OCI-M1 (cell line): ENCODE measurements around the gene MRGPRD.

Source experiments
- DNase-seq: peaks from one replicate; lab custom pipeline; 2025; lab: John Stamatoyannopoulos, UW

Gene MRGPRD, protein sequence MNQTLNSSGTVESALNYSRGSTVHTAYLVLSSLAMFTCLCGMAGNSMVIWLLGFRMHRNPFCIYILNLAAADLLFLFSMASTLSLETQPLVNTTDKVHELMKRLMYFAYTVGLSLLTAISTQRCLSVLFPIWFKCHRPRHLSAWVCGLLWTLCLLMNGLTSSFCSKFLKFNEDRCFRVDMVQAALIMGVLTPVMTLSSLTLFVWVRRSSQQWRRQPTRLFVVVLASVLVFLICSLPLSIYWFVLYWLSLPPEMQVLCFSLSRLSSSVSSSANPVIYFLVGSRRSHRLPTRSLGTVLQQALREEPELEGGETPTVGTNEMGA

DNA sequence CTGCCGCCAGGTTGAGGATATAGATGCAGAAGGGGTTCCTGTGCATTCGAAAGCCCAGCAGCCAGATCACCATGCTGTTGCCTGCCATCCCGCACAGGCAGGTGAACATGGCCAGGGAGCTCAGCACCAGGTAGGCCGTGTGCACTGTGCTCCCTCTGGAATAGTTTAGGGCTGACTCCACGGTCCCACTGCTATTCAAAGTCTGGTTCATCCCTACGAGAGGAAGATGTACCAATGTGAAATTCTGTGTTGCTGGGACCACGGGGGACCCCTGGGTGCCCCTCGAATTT is at the start of gene MRGPRD:
MRGPRD (minus strand) TSS at position 211 of the 290 bp plus-strand sequence; CDS start at position 211, 0 bp downstream.
- DNase-seq, result no peak

DNA sequence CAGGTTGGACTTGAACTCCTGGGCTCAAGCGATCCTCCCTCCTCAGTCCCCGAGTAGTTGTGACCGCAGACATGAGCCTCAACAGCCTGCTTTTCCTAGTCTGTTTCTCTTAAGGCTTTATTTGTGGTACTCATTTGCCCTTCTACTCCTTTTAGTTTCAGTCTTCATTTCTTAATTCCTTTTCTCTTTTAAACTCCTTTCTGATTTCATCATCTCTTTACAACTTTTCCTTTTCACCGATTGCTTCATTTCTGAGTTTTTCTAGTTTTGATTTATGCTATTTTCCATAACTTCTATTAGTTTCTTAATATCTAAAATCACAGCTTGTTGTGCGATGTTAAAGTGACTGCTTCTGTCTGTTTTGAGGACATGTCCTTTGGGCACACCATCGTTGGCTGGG is 49.5 kb upstream of the MRGPRD start:
- no peak for DNase-seq

DNA sequence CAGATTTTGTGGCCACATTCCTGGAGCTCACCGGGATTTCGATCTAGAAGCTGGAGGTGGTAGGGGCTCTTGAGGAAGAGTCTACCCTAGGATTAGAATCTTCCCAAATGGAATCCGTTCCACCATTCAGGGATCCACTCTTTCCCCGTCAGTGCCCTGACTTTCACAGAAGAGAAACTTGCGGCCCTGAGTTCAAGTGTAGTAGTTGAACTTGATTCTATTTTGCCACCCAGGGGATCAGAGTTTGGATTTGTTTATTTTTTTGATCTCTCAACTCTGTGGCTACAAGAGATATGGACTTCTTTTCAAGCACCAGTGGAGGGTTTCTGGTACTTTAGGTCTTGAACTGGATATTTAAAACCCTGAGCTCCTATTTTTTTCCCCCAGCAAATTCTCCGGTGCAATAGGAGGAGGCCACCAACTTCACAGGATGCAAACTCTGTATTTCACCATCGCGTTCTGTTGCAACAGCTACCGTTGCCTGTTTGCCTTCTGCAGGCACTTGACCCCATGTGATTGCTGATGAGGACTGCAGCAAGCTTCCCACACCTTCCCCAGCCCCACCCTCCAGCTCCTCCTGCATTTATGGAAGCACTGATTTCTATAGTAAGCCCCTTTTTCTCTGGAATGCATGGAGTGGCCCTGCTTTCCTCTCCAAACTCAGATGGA is 47.1 kb upstream of the MRGPRD start:
- DNase-seq, result no peak

DNA sequence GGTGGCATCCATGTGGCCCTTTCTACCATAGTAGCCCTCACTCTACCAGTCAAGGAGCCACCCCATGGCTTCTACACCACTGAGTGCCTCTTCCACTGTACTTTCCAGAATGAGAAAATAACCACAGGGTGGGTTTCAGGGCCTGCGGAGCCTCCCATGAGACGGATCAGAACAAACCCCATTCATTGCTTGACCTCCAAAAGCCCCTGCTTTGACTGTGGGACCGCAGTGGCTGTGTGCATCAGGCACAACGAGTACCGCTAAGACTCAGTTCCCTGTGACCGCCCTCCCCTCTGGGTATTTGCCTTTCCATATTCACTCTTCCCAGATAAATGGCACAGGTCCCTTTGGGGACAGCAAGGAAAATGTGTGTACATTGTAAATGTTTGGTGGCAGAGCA is 43.7 kb upstream of the MRGPRD start:
- DNase-seq, result no peak

DNA sequence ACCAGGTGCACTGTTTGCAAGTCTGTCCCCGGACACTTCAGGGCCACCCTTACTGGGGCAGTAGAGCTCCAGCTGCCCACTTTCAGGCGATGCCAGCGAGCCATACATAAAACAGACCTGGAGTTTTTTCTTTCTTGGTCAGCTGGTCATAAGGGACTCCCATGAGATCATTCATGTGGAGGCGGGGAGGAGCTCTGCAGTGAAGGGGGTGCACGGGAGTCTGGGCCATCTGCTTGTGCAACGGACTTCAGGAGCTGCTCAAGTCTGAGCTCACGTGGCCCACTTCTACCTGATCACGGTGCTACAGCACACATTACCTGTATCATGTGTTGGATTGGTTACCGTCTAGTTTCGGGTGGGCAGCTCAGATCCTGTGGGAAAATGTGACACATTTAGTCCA is 41.5 kb upstream of the MRGPRD start:
- no peak for DNase-seq

DNA sequence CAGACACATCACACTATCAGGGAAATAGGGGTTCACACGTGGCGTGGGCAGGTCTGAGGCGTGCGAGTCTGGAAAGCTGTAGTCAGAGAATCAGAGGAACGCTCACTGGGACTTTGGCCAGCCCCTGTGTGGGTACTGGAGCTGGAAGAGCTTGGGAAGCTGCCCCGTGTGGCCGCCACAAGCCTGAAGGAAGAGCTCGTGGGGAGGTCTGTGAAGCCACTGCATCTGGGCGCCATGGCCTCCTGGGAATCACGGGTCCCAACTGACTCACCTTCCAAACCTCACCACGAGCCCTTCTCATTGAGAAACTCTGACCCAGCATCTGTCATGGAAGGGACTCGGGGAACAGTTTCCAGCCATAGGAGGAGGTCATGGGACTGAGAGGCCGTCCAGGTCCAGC is 38.1 kb upstream of the MRGPRD start:
- no peak for DNase-seq

DNA sequence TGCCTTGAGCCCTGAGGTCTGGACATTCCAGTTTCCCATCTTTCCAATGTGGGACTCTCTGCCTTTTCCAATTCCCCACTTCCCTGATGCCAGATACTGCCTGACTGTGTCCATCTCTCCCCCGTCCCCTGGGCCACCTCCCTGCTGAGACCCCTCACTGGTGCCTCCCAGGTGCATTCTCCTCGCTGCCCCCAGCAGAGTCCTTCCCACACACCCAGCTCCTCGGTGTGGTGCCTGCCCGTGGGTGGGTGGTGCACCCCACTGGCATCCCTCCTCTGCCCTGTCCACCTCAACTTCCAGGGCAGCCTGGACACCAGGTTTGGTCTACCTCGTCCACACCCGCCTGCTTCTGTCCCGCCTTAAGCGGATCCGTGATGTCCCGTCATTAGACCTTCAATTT is 37.2 kb upstream of the MRGPRD start:
- no peak for DNase-seq

DNA sequence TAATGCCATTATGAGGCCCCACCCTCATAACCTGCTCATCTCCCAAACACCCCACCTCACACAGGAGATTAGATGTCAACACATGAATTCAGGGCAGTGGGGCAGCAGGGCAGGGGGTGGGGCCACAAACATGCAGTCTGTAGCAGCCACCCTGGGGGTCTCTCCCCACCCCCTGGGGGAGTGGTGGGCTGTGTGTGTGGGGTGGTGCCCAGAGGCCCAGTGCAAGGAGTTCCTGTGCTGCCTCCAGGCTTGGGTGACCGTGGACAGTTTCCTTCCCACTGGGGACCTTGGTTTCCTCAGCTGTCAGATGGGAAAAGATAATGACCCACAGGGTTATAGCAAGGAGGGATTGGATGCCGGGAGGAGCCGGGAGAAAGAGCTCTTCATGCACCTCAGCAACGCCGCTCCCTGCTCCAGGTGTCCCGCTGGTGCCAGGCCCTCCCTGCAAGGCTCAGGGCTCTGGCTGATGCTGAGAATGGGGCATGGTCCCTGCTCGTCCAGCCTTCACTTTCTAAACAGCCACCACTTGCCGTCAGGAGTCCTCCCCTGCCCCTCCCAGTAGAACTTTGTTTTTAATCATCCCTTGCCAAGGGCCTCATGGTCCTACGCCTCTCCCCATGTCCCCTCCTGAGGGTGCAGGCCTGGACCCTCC is 34.2 kb upstream of the MRGPRD start:
- DNase-seq, result no peak

DNA sequence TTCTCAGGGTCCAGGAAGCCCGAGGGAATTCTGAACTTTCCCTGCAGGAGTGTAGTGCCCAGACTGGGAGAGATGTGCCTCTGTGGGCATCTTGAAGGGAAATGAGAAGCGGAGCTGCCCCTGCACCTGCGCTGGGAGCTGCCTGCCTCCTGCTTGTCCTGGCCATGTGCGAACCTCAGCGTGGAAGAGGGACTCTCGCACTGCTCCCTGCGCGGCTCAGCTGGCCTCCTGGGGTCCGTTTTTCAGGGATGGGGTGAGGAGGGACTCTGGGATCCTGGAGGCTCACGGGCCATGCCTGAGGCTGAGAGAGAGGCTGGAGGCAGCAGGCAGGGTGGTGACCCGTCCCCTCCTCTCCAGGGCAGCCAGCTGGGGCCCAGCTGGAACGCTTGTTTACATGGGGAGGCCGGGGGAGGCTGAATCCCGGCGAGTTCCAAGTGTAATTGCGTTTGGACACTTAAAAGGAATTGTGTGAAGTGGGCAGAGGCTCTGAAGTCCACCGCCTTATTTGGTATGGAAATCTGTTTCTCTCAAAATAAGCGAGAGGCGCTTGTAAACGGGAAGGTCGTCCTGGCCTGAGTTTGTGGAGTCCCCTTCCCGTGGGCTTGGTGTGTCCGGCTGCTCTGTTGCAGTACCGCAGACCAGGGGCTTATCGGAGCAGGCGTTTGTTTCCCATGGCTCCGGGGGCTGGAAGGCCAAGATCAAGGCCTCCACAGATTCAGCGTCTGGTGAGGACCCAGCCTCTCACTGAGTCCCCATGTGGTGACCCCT is 33.5 kb upstream of the MRGPRD start:
- DNase-seq, result no peak

DNA sequence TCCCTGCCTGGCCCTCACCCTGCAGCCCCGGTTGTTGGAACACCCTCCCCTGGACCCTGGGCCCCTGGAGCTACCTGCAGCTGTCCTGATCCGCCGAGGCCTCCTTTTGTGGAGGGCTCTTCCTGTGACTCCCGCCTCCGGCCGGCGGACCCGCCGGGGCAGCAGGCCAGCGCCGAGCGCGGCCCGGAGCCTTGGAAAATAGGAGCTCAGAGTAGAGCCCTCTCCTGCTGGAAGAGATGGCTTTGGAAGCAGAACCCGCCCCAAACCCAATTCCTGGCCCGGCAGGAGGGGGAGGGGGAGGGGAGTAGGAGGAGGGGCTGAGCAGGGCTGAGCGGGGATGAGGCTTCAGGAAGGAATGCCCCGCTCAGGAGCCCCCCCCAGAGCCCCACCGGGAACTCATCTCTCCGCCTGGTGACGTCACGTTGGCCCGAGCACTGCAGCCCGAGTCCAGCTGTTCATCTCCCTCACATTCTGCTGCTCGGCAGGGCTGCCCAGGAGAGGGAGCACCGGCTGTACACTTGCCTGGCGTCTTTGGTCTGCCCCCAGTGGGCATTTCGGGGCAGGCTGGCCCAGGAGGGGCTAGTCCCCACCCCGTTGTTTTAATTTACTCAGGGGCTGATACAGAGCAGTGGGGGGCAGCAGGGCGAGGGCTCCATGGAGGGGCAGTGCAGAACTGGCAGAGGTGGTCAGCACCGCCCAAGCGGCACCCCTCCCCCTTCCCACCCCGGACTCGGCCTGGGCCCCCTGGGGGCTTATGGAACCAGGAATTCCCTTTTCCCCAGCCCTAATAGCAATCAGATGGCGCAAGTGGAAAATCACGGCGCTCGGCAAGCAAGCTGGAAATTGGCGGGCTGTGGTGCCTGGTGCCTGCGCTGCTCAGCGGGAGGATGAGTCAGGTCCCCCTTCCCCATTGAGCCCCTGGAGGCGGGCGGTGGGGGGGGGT is 32.5 kb upstream of the MRGPRD start, which contains the start of gene MRGPRF:
MRGPRF (minus strand) TSS at position 238 of the 943 bp plus-strand sequence. CDS start 3,345 bp downstream, outside the sequence.
- no peak for DNase-seq

DNA sequence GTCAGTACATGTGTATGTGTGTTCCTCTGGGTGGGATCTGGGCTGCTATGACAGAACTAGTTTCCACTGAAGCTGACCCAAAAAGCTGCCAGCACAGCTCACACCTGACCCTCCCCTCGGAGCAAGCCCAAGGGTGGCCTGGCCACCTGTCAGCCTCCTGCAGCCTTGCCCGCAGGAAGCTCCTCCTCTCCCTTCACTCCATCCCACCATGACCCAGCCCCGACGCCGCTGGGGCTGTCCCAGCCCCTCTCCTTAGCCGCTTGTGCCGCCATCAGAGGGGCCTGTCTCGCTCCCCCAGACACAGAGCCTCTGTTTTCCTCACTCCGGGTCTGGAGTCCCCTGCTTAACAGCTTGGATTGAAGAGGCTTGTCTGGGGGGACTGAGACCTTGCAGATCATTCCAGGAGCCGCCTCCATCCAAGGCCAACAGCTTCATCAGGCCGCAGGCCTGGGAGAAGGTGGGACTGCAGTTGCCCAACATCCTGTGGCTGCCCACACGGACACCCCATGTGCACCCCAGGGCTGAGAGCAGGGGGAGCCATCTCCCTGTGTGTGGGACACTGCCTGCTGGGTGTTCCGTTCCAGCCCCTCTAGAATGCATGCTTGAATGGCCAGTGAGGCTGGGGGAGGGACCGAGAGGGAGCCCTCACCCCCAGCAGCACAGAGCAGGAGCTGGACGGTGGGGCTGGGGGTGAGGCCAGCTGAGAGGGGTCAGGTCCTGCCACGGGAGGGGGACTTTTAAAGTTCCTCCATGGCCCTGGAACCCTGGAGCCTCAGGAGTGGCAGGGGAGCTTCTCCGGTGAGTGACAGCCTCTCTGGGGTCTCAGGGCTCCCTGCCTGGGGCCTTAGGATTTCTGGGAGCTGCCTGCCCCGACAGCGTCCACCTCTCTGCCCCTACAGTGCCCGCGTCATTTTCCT is 31.6 kb upstream of the MRGPRD start:
- DNase-seq, result no peak

DNA sequence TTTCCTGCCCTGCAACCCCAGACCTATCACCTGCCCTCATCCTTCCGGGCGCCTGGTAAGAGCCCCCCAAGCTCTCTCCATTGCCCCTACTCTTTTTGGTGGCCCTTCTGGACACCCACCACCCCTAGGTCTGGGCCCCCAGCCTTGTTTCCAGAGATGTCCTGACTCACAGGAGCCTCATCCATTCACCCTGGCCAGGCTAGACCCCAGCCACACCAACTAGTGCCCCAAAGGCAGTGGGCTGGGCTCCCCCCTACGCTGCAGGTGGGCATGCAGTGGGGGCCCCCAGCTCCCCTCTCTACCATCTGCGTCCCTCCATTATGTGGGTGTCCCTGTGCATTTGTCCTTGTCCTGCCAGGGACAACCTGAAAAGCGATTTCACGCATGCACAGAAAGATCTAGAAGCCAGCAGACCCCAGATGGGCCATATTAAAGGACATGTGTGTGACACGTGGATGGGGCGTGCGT is 30.9 kb upstream of the MRGPRD start:
- no peak for DNase-seq

DNA sequence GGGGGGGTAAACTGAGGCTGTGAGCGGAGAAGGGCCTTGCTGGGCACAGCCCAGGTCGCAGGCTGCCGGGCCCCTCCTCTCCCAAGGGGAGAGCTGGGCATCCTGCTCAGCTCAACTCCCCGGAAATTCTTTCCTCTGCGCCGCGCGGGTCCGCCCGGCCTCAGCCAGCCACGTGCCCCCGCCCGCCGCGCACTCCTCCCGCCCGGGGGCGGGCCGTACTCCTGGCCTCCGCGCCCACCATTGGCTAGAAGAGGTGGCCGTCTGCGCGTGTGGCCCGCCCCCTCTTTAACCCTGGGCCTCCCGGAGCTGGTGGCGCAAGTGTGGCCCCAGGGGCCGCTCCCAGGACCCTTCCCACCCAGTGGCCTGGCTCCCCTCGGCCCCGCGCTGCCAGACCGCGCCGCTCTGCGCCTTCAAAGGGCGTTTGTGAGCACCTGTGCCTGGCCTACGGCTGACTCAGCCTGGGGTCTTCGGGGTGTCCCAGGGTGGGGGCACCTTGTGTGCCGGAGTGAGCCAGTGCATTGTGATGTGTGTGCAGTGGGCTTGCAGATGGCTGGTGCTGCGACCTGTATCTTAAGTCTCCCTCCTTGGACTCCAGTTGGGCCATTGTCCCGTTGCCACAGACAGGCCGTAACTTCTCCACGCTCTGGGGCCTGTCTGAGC is 30.3 kb upstream of the MRGPRD start:
- peak; percentile 59 for DNase-seq

DNA sequence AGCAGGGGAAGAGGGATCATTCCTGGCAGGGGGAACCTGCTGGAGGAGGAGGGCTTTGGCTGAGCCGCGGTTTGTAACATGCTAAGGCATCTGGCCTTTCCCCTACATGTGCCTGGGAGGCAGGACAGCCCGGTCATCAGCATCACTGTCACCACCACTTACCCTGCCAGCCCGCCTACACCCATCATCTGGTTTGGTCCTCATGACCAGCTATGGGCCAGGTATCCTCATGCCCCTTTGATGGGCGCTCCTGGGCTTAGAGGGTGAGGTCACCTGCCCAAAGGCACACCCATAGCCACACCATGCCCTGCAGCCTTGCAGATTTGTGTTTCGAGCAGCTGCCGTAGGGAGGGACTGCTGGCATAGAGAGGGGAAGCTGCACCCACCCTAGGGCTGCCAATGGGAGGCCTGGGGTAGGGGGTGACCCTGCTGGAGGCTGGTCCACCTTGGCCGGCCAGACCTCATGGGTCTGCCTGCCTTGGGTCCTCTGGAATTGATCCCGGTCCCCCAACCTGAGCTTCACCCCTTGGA is 29.6 kb upstream of the MRGPRD start:
- DNase-seq, result no peak

DNA sequence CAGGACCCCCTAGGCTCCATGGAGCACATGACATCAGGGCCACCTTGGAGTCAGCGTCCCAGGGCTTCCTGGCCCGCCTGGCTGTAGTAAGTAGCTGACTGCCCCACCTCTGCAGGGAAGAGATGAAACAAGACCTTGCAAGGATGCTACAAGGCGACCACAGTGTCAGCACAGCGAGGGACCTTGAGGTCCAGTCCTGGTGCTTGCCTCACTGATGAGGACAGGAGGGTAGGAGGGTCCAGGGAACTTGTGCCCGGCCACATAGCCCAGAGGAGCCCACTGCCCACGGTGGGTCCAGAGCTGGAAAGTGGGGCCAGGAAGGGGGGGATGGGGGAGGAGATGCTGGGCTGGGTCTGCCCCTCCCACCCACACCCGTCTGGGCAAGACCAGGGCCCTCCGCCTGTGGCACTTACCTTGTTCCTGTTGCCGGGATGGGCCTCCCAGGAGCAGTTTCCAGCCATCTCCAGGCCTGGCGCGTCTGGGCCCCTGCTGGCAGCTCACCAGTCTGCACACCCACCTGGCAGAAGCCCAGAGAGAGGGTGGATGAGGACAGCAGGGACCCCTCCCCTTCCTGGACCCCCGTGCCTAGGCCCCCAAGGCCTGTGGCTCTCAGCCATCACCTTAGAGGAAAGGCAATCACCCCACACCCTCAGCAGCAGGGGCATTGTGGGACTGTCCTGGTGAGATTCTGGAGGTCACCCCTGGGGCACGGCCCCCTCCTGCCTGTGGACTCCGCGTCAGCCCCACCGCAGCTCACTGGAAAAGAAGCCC is 28.8 kb upstream of the MRGPRD start:
- DNase-seq, result no peak

DNA sequence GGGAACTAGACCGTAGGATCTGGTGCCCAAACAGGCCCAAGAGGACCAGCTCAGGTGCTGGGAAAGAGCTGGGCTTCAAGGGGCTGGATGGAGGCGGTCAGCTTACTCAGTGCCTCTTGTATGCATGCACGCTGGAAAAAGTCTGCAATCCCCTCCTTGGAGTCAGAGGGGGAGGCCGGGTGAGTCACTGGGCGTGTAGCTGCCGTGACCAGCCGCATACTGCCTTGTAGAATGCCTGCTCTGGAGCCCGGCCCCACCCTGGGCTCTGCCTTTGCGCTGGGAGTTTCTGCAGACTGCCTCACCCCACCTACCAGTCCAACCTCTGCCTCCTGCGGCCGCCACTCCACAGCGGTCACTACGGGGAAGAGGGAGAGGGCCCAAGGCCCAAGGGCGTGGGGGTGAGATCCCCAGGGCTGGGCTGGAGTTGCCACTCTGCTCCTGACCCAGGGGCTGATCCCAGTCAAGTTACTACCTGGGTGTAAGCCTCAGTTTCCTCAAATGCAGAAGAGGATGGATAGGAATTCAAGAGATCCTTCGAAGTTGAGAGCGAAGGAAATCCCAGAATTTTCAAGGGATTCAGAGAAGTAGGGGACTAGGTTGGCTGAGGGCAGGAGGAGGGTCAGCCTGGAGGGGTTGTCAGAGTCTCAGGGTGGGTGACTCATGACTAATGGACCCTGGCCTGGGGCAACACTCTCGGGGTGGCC is 28.1 kb upstream of the MRGPRD start:
- DNase-seq, result peak; percentile 60

DNA sequence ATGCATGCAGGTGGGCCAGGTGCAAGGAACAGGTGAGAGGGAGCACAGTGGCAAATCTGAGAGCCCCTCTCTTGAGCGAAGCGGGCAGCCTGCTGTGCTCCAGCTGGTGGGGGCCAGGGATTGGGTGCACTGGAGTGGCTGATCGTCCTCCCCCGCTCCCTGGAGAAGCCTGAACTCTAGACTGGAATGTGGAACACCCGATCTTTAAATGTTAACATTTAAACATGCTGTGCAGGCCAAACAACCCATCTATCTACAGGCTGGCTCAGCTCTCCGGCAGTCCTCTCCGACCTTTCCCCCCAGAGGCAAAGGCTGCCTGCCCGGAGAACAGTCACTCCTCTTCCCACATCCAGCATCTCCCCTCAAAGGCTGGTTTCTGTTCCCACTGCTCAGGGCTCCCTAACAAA is 27.2 kb upstream of the MRGPRD start:
- no peak for DNase-seq

DNA sequence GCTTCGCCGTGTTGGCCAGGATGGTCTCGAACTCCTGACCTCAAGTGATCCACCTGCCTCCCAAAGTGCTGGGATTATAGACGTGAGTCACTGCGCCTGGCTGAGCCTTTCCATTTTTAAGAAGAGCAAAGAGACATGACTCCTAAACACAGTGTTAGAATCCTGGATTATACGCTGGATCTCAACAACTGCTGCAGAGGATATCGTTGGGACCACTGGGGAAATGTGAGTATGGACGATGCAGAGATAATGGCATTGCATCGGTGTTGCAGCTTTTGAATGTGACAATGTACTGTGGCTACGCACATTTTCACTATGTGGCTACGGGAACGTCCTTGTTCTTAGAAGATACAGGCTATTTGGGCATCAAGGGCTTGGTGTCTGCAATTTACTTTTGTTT is 26.0 kb upstream of the MRGPRD start:
- DNase-seq, result no peak
